Type B pancreatic cell (in vitro differentiated cells): ENCODE results near the gene HERC3. TPM values are rescaled to one million over a fixed set of nuclear protein-coding genes. Genes with fewer than 3 reads are reported as not detected.

ENCODE experiments used
- DNase-seq: peaks from one replicate; pipeline ENCODE4 v3.0.0; 2021; ENCODE audit warnings: mixed read lengths; ENCODE audit not compliant: unreplicated experiment; ENCODE audit errors: extremely low spot score
- H3K27ac Mint-ChIP-seq: 2 replicates; pipeline ENCODE4 v1.8.0; 2021; ENCODE audit warnings: mild to moderate bottlenecking, mixed read lengths
- H3K27me3 Mint-ChIP-seq: 2 replicates; pipeline ENCODE4 v1.8.0; 2021; ENCODE audit warnings: mixed read lengths
- H3K36me3 Mint-ChIP-seq: 2 replicates; pipeline ENCODE4 v1.8.0; 2021; ENCODE audit warnings: mixed read lengths
- H3K4me1 Mint-ChIP-seq: one replicate; pipeline ENCODE4 v1.8.0; 2021; ENCODE audit warnings: mixed read lengths; ENCODE audit not compliant: unreplicated experiment
- H3K4me3 Mint-ChIP-seq: 2 replicates; pipeline ENCODE4 v1.8.0; 2021; ENCODE audit warnings: mild to moderate bottlenecking, mixed read lengths
- H3K9me3 Mint-ChIP-seq: 2 replicates; pipeline ENCODE4 v1.8.0; 2021; ENCODE audit warnings: mixed read lengths
- CTCF ChIP-seq: fragments of 200-600 bp; sonication (generic); conservative IDR thresholded peaks from 2 replicates; pipeline ENCODE4 v1.5.0; 2021; ENCODE audit warnings: antibody characterized with exemption, mild to moderate bottlenecking
- total RNA-seq: library from RNA; stranded (reverse); gene quantifications from 2 replicates; pipeline ENCODE4 v1.2.1, GENCODE V29; 2021; ENCODE audit warnings: low replicate concordance

Gene HERC3
- total RNA-seq, 1 donor from 2014 or later = 14.1 TPM

- Mint-ChIP-seq H3K27me3 (no peaks in the 10 kb centered on the region), H3K36me3 (peaks cover 47% of the 10 kb centered on the region), H3K4me3 (no peak overlapping the region), H3K27ac (no peak overlapping the region), H3K9me3 (peaks cover 8% of the 10 kb centered on the region), H3K4me1 (no peaks in the 10 kb centered on the region)
- no peak for TF ChIP-seq CTCF
- DNase-seq = no peak
These were observed 127.1 kb downstream of the HERC3 start for GRCh38 chr4:88719381-88719780.

- TF ChIP-seq CTCF = no peak
- Mint-ChIP-seq H3K36me3 (peaks cover 40% of the 10 kb centered on the region), H3K4me1 (no peaks in the 10 kb centered on the region), H3K9me3 (peaks cover 8% of the 10 kb centered on the region), H3K4me3 (no peak overlapping the region), H3K27ac (no peak overlapping the region), H3K27me3 (no peaks in the 10 kb centered on the region)
- no peak for DNase-seq
These were observed 128.5 kb downstream of the HERC3 start for GRCh38 chr4:88720451-88721428.

GRCh38 chr4:88722276-88722780 is 130.0 kb downstream of the HERC3 start:
- DNase-seq = no peak
- Mint-ChIP-seq H3K9me3 (no peaks in the 10 kb centered on the region), H3K27ac (no peak overlapping the region), H3K4me1 (no peaks in the 10 kb centered on the region), H3K4me3 (no peak overlapping the region), H3K27me3 (no peaks in the 10 kb centered on the region), H3K36me3 (peaks cover 27% of the 10 kb centered on the region)
- TF ChIP-seq CTCF = no peak

GRCh38 chr4:88722828-88723227 is 130.5 kb downstream of the HERC3 start:
- no peak overlapping the region for H3K27ac Mint-ChIP-seq
- TF ChIP-seq CTCF = no peak
- H3K36me3 Mint-ChIP-seq = peaks cover 24% of the 10 kb centered on the region
- no peaks in the 10 kb centered on the region for H3K9me3 Mint-ChIP-seq
- no peak for DNase-seq
- no peaks in the 10 kb centered on the region for H3K27me3 Mint-ChIP-seq
- no peaks in the 10 kb centered on the region for H3K4me1 Mint-ChIP-seq
- no peak overlapping the region for H3K4me3 Mint-ChIP-seq

- peaks cover 21% of the 10 kb centered on the region for H3K36me3 Mint-ChIP-seq
- H3K9me3 Mint-ChIP-seq = no peaks in the 10 kb centered on the region
- no peak for TF ChIP-seq CTCF
- H3K4me3 Mint-ChIP-seq = no peak overlapping the region
- no peaks in the 10 kb centered on the region for H3K27me3 Mint-ChIP-seq
- no peaks in the 10 kb centered on the region for H3K4me1 Mint-ChIP-seq
- DNase-seq = no peak
- H3K27ac Mint-ChIP-seq = no peak overlapping the region
These were observed 132.1 kb downstream of the HERC3 start for GRCh38 chr4:88724406-88724805.
